Cardiac muscle cell (in vitro differentiated cells and primary cell): Measurements from ENCODE around the gene MACROD2. TPM values are rescaled to one million over a fixed set of nuclear protein-coding genes. Genes with fewer than 3 reads are reported as not detected.

ENCODE experiments used
- DNase-seq, 2 donors: peaks; one replicate each; pipeline versions ENCODE4 v3.0.0 to v3.0.0-alpha.2; 2010 to 2017; ENCODE audit warnings: low read depth in 1 of 2, low spot score in 1 of 2
- H3K27ac ChIP-seq: fragments of 200-600 bp; sonication (generic); 2 replicates; pipeline ENCODE4 v1.5.1; 2016
- H3K27me3 ChIP-seq: fragments of 200-600 bp; sonication (generic); 2 replicates; pipeline ENCODE4 v1.6.0; 2016; ENCODE audit warnings: control low read depth
- H3K36me3 ChIP-seq: fragments of 200-600 bp; sonication (generic); 2 replicates; pipeline ENCODE4 v1.5.1; 2016; ENCODE audit warnings: control low read depth
- H3K4me1 ChIP-seq: fragments of 200-600 bp; sonication (generic); 2 replicates; pipeline ENCODE4 v1.8.1; 2017; ENCODE audit warnings: low read depth, mild to moderate bottlenecking, mixed run types
- H3K4me3 ChIP-seq: fragments of 200-600 bp; sonication (generic); 2 replicates; pipeline ENCODE4 v1.5.1; 2016; ENCODE audit warnings: mild to moderate bottlenecking
- H3K9me3 ChIP-seq: fragments of 200-600 bp; sonication (generic); 2 replicates; pipeline ENCODE4 v1.5.1; 2017; ENCODE audit warnings: low read depth, mild to moderate bottlenecking, control low read depth
- CTCF ChIP-seq: IDR thresholded peaks from 2 replicates; pipeline ENCODE4 v1.5.1; 2012; ENCODE audit warnings: low read depth, mild to moderate bottlenecking, low read length
- polyA plus RNA-seq: library from polyadenylated mRNA; unstranded; fragments of >200 nt; fragmentation: Nextera tagmentation; extraction: Ambion mirVana; gene quantifications from 2 replicates; pipeline ENCODE4 v1.2.1, GENCODE V29; 2016
- total RNA-seq: library from RNA; depleted of rRNA; stranded (reverse); fragments of >200 nt; gene quantifications from 2 replicates; pipeline ENCODE4 v1.2.3, GENCODE V29; 2016

MACROD2 gene
- total and polyA plus RNA-seq, 2 experiments from 2014 or later: 9.3 to 14.4 TPM

GRCh38 chr20:15909995-15910394, 1914.7 kb downstream of the MACROD2 start:
- Histone ChIP-seq H3K27ac (no peak overlapping the region), H3K27me3 (no peaks in the 10 kb centered on the region), H3K4me3 (no peak overlapping the region), H3K36me3 (no peaks in the 10 kb centered on the region), H3K4me1 (peaks cover 6% of the 10 kb centered on the region), H3K9me3 (no peaks in the 10 kb centered on the region)
- no peak for DNase-seq
- no peak for TF ChIP-seq CTCF

GRCh38 chr20:15911581-15911980, 1916.3 kb downstream of the MACROD2 start:
- TF ChIP-seq CTCF: no peak
- no peak overlapping the region for H3K27ac ChIP-seq
- no peaks in the 10 kb centered on the region for H3K9me3 ChIP-seq
- no peak for DNase-seq
- H3K36me3 ChIP-seq: no peaks in the 10 kb centered on the region
- no peak overlapping the region for H3K4me3 ChIP-seq
- H3K4me1 ChIP-seq: peaks cover 6% of the 10 kb centered on the region
- no peaks in the 10 kb centered on the region for H3K27me3 ChIP-seq

GRCh38 chr20:15913391-15914025, 1918.2 kb downstream of the MACROD2 start:
- no peak for DNase-seq
- Histone ChIP-seq H3K27ac (no peak overlapping the region), H3K4me3 (no peak overlapping the region), H3K4me1 (peaks cover 6% of the 10 kb centered on the region), H3K9me3 (no peaks in the 10 kb centered on the region), H3K36me3 (no peaks in the 10 kb centered on the region), H3K27me3 (no peaks in the 10 kb centered on the region)
- no peak for TF ChIP-seq CTCF

DNA sequence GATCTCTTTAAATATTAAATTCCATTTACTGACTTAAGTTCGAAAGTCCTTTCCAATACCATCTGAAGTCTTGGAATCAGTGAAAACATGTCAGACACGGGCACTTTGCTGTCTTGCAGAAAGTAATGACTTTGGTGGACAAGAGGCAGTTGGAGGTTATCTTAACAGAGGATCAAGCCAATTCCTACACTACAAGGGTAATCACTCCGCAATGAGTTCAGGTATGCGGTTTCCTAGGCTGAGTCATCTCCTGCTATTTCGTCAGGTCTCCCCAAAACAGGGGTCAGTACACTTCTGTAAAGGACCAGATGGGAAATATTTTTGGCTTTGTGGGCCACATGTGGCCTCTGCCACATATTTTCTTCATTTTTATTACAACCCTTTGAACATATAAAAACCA, 1921.3 kb downstream of the MACROD2 start:
- Histone ChIP-seq H3K27ac (no peak overlapping the region), H3K36me3 (no peaks in the 10 kb centered on the region), H3K9me3 (no peaks in the 10 kb centered on the region), H3K4me3 (no peak overlapping the region), H3K4me1 (no peaks in the 10 kb centered on the region), H3K27me3 (no peaks in the 10 kb centered on the region)
- TF ChIP-seq CTCF: no peak
- no peak for DNase-seq

DNA sequence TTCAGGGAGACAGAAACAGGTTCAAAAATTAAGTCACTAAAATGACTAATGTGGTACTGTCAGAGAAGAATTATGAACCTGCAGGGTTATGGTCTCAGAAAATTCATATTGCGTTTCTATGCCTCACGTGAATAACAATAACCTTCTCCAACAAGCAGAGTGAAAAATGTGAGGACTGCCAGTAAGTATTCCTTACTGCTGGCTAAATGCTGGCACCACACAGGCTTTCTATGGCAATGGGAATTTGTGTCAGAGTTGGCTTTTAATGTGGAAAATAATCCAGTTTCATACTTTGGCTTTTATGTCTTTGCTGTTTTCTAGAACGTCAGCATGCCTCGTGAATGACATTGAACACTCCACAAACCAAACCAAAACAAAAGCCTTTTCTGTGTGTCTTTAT, 1922.0 kb downstream of the MACROD2 start:
- Histone ChIP-seq H3K4me3 (no peak overlapping the region), H3K4me1 (no peaks in the 10 kb centered on the region), H3K27ac (no peak overlapping the region), H3K9me3 (no peaks in the 10 kb centered on the region), H3K36me3 (no peaks in the 10 kb centered on the region), H3K27me3 (no peaks in the 10 kb centered on the region)
- no peak for DNase-seq
- TF ChIP-seq CTCF: no peak
